C4-2B (cell line): ENCODE results near the gene GGTA1.
"Not testable (repeated sequence)": the region's sequence is repeated elsewhere in the genome, so short reads cannot be mapped to it uniquely, and the experiment has no call there.

Experiments
- H3K27ac ChIP-seq: fragments of 450-650 bp; 2 replicates; pipeline ENCODE4 v1.5.1; 2017
- CTCF ChIP-seq: fragments of 450-650 bp; conservative IDR thresholded peaks from 2 replicates; pipeline ENCODE4 v1.5.1; 2017; ENCODE audit warnings: mild to moderate bottlenecking
- ZFX ChIP-seq: fragments of 450-650 bp; IDR thresholded peaks from 2 replicates; pipeline ENCODE4 v1.6.1; 2017

GGTA1 gene

GRCh38 chr9:121537283-121537682 is 37.6 kb upstream of the GGTA1 start:
- H3K27ac ChIP-seq = peak overlapping the region; percentile 43
- no peak for TF ChIP-seq CTCF
- no peak for TF ChIP-seq ZFX

- H3K27ac ChIP-seq = no peak overlapping the region
- TF ChIP-seq CTCF = no peak
- no peak for TF ChIP-seq ZFX
These were observed 33.2 kb upstream of the GGTA1 start for GRCh38 chr9:121532881-121533280.

- H3K27ac ChIP-seq = no peak overlapping the region
These were observed 29.8 kb upstream of the GGTA1 start for GRCh38 chr9:121529237-121529987.

GRCh38 chr9:121528642-121529041 is 29.0 kb upstream of the GGTA1 start:
- no peak overlapping the region for H3K27ac ChIP-seq
- TF ChIP-seq ZFX (no peak), CTCF (no peak)

More at GRCh38 chr9:121529237-121529987, 29.8 kb upstream of the GGTA1 start:
- no peak for TF ChIP-seq ZFX
- no peak for TF ChIP-seq CTCF

GRCh38 chr9:121527371-121527770 is 27.7 kb upstream of the GGTA1 start:
- TF ChIP-seq ZFX (no peak), CTCF (no peak)
- H3K27ac ChIP-seq = no peak overlapping the region

GRCh38 chr9:121519688-121520087 is 20.0 kb upstream of the GGTA1 start:
- H3K27ac ChIP-seq = not testable (repeated sequence)

GRCh38 chr9:121518634-121519033 is 19.0 kb upstream of the GGTA1 start:
- H3K27ac ChIP-seq = no peak overlapping the region
- TF ChIP-seq CTCF (no peak), ZFX (no peak)

- H3K27ac ChIP-seq = not testable (repeated sequence)
These were observed 13.5 kb upstream of the GGTA1 start for GRCh38 chr9:121513166-121513565.
